Progenitor cell of endocrine pancreas (in vitro differentiated cells): Measurements from ENCODE around the gene RNF114. TPM values are rescaled to one million over a fixed set of nuclear protein-coding genes. Genes with fewer than 3 reads are reported as not detected.
"Not testable (repeated sequence)": the region's sequence is repeated elsewhere in the genome, so short reads cannot be mapped to it uniquely, and the experiment has no call there.

ENCODE experiments used
- DNase-seq: peaks from one replicate; pipeline ENCODE4 v3.0.0; 2021; ENCODE audit warnings: low spot score; ENCODE audit not compliant: unreplicated experiment
- H3K27ac Mint-ChIP-seq: 2 replicates; pipeline ENCODE4 v1.8.0; 2021; ENCODE audit warnings: mild to moderate bottlenecking, moderate library complexity, mixed read lengths
- H3K27me3 Mint-ChIP-seq: 2 replicates; pipeline ENCODE4 v1.8.0; 2021; ENCODE audit warnings: mixed read lengths
- H3K36me3 Mint-ChIP-seq: 2 replicates; pipeline ENCODE4 v1.8.0; 2022; ENCODE audit warnings: mixed read lengths; ENCODE audit not compliant: insufficient read depth
- H3K4me1 Mint-ChIP-seq: 2 replicates; pipeline ENCODE4 v1.8.0; 2021; ENCODE audit warnings: low read depth, mixed read lengths
- H3K4me3 Mint-ChIP-seq: 2 replicates; pipeline ENCODE4 v1.8.0; 2021; ENCODE audit warnings: low read depth, mild to moderate bottlenecking, moderate library complexity, mixed read lengths
- H3K9me3 Mint-ChIP-seq: 2 replicates; pipeline ENCODE4 v1.8.0; 2021; ENCODE audit warnings: low read depth, mixed read lengths
- CTCF ChIP-seq: fragments of 200-600 bp; sonication (generic); IDR thresholded peaks from one replicate; pipeline ENCODE4 v1.5.0; 2021; ENCODE audit warnings: antibody characterized with exemption, mild to moderate bottlenecking; ENCODE audit not compliant: unreplicated experiment
- total RNA-seq: library from RNA; stranded (reverse); gene quantifications from 2 replicates; pipeline ENCODE4 v1.2.1, GENCODE V29; 2021

The RNF114 gene
- total RNA-seq, 1 donor from 2014 or later: 56.6 TPM

- no peaks in the 10 kb centered on the region for H3K9me3 Mint-ChIP-seq
- peak overlapping the region; percentile 62 for H3K27ac Mint-ChIP-seq
- no peak for DNase-seq
- no peak for TF ChIP-seq CTCF
- no peaks in the 10 kb centered on the region for H3K36me3 Mint-ChIP-seq
- H3K27me3 Mint-ChIP-seq: peaks cover 23% of the 10 kb centered on the region
- H3K4me3 Mint-ChIP-seq: no peak overlapping the region
- peaks cover 5% of the 10 kb centered on the region for H3K4me1 Mint-ChIP-seq
These were observed 40.3 kb downstream of the RNF114 start for GRCh38 chr20:49976542-49976941.

GRCh38 chr20:49977740-49978139 is 41.5 kb downstream of the RNF114 start:
- not testable (repeated sequence) for H3K9me3 Mint-ChIP-seq, H3K36me3 Mint-ChIP-seq, DNase-seq, H3K4me3 Mint-ChIP-seq, H3K27ac Mint-ChIP-seq, H3K4me1 Mint-ChIP-seq
- H3K27me3 Mint-ChIP-seq: peaks cover 32% of the 10 kb centered on the region

- no peaks in the 10 kb centered on the region for H3K9me3 Mint-ChIP-seq
- DNase-seq: no peak
- TF ChIP-seq CTCF: no peak
- peaks cover 40% of the 10 kb centered on the region for H3K27me3 Mint-ChIP-seq
- H3K27ac Mint-ChIP-seq: no peak overlapping the region
- no peak overlapping the region for H3K4me3 Mint-ChIP-seq
- H3K36me3 Mint-ChIP-seq: no peaks in the 10 kb centered on the region
- H3K4me1 Mint-ChIP-seq: peaks cover 14% of the 10 kb centered on the region
These were observed 42.5 kb downstream of the RNF114 start for GRCh38 chr20:49978685-49979029.

GRCh38 chr20:49979030-49979832 is 43.0 kb downstream of the RNF114 start:
- DNase-seq: peak; percentile 73
- TF ChIP-seq CTCF: peak; percentile 100
- peaks cover 15% of the 10 kb centered on the region for H3K4me1 Mint-ChIP-seq
- peak overlapping the region; percentile 51 for H3K4me3 Mint-ChIP-seq
- no peak overlapping the region for H3K27ac Mint-ChIP-seq
- no peaks in the 10 kb centered on the region for H3K9me3 Mint-ChIP-seq
- H3K36me3 Mint-ChIP-seq: no peaks in the 10 kb centered on the region
- peaks cover 46% of the 10 kb centered on the region for H3K27me3 Mint-ChIP-seq

- no peak for TF ChIP-seq CTCF
- Mint-ChIP-seq H3K4me1 (peaks cover 15% of the 10 kb centered on the region), H3K36me3 (no peaks in the 10 kb centered on the region), H3K9me3 (no peaks in the 10 kb centered on the region), H3K27ac (no peak overlapping the region), H3K4me3 (no peak overlapping the region), H3K27me3 (peaks cover 55% of the 10 kb centered on the region)
- no peak for DNase-seq
These were observed 44.2 kb downstream of the RNF114 start for GRCh38 chr20:49980140-49981008.
